Measurements from ENCODE around the gene YIF1A. TPM values are rescaled to one million over a fixed set of nuclear protein-coding genes. Genes with fewer than 3 reads are reported as not detected.

The YIF1A gene
- total and polyA plus RNA-seq, 2 of the 4 experiments (the other 2 are of a cell fraction): 128 to 207 TPM

DNA sequence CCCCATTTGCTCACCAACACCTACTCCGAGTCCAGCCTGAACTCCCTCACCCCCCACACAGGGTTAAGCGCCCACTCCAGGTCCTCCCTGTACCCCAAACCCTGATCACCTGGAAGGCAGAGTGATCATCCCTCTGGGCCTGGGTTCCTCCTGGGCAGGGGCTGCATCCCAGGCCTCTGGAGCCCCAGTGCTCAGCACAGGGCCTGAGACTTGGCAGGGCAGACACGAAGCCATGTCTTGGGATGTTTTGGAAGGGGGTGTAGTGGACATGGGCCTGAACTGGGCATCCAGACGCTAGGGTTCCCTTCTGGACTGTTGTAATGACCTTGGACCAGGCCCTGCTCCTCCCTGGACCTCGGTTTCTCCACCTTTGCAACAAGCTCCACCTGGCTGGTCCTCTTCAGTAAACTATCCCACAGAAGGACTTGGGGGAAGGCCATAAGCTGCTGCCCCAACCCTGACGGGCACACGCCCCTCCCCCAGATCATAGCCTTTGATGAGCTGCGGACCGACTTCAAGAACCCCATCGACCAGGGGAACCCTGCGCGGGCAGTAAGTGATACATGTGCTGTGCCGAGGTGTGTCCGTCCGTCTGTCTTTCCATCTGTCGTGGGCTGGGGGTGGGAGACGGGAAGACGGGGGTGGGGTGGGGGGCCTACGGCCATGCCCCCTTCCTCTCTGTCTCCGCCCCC, 7.0 kb downstream of the YIF1A start:
- H3K18ac ChIP-seq (ENCODE audit: low read depth, low read length): no peak overlapping the region
- H3K9ac ChIP-seq (ENCODE audit: low read depth, low read length): no peak overlapping the region
- no peak overlapping the region for H4K5ac ChIP-seq (ENCODE audit: low read depth, low read length)
- peaks cover 5% of the 10 kb centered on the region; the same call in 1 of the 2 replicates for H3K4me1 ChIP-seq (ENCODE audit: control insufficient read depth, insufficient read depth, low read length)
- H3K4me3 ChIP-seq (ENCODE audit: insufficient read depth, low read depth, low read length): no peak overlapping the region
- H2BK120ac ChIP-seq (ENCODE audit: low read depth, low read length): no peak overlapping the region
- ATAC-seq (ENCODE audit: low read depth) (no peak; the same call in 1 of the 2 replicates), DNase-seq (no peak)
- no peak overlapping the region for H2AFZ ChIP-seq (replicated peaks; ENCODE audit: low read length, poor library complexity)
- peaks cover 9 to 28% of the 10 kb centered on the region in 2 experiments; a peak in 3 of 4 replicates for H3K79me1 ChIP-seq (ENCODE audit: low read depth in 1 of 2, low read length in 2 of 2)
- H3K27ac ChIP-seq (ENCODE audit: insufficient read depth, low read length): no peak overlapping the region
- H3K36me3 ChIP-seq (ENCODE audit: control insufficient read depth, insufficient read depth, low read length): peaks cover 16% of the 10 kb centered on the region; the same call in 1 of the 2 replicates
- H3K56ac ChIP-seq (ENCODE audit: extremely low read depth, insufficient read depth, low read length): no peak overlapping the region
- no peak overlapping the region for H3K4ac ChIP-seq (ENCODE audit: low read depth, low read length)
- H4K8ac ChIP-seq (ENCODE audit: low read depth in 2 of 2, low read length in 2 of 2): no peak overlapping the region
- no TSS peak for BruUV-seq (replicated peaks)
- no peaks in the 10 kb centered on the region for H3K9me3 ChIP-seq (ENCODE audit: control insufficient read depth, insufficient read depth, low read length)
- no peak overlapping the region for H2BK20ac ChIP-seq (ENCODE audit: low read depth, low read length)
- POLR2A ChIA-PET (ENCODE audit: unreplicated experiment): no interaction called here
- WGBS, 2 experiments (ENCODE audit: extremely low coverage in 2 of 2, insufficient read length in 1 of 2): 88% methylated on average over 3 of the region's 20 CpGs; no CpG with 5 or more reads in 1 of the 2 experiments
- peaks cover 9% of the 10 kb centered on the region; the same call in 1 of the 2 replicates for H3K9me1 ChIP-seq (ENCODE audit: insufficient read depth, low read length)
- no peak overlapping the region for H4K91ac ChIP-seq (ENCODE audit: insufficient read depth, low read depth, low read length)
- H2AK9ac ChIP-seq (replicated peaks; ENCODE audit: low read depth, low read length, poor library complexity): peak overlapping the region; percentile 92
- H2AK5ac ChIP-seq (ENCODE audit: low read depth, low read length): 0 out of 2 replicates have a peak overlapping the region, but pooled peaks have one; percentile 46
- no peak overlapping the region for H2BK5ac ChIP-seq (ENCODE audit: low read depth, low read length, poor library complexity, severe bottlenecking)
- H2BK15ac ChIP-seq (ENCODE audit: low read depth, low read length): no peak overlapping the region
- in situ Hi-C loops (cut with MboI; ENCODE audit: low sequenced_read_pairs) (no loop called here), intact Hi-C loops (cut with micrococcal nuclease) (loop anchor here (1.0 kb wide), 1 partner anchor 54 kb away; the partner anchor contains the start of gene RIN1), dilution Hi-C loops (cut with HindIII; ENCODE audit: low sequenced_read_pairs, unreplicated experiment) (no loop called here)
- peaks cover 36% of the 10 kb centered on the region for H4K20me1 ChIP-seq (ENCODE audit: insufficient read depth, low read length)
- H3K14ac ChIP-seq (replicated peaks; ENCODE audit: low read depth, low read length): no peak overlapping the region
- H3K23ac ChIP-seq (ENCODE audit: low read depth, low read length): no peak overlapping the region
- H3K4me2 ChIP-seq (ENCODE audit: low read depth, low read length): no peak overlapping the region
- CTCF ChIA-PET: interaction anchor here (0.9 to 1.4 kb wide), 4 partner anchors 9 to 24 kb away, joined by 3 to 5 read pairs (median 3); partner anchors contain the start of gene RAB1B
- no peaks in the 10 kb centered on the region; the same call in 1 of the 2 replicates for H3K27me3 ChIP-seq (ENCODE audit: control insufficient read depth, insufficient read depth, low read length)
- TF ChIP-seq NFE2L2 (IDR thresholded peaks at IDR 0.05; ENCODE audit: low read depth, low read length): no peak
- TF ChIP-seq USF2 (IDR thresholded peaks at IDR 0.05; ENCODE audit: low read depth, low read length): no peak
- TF ChIP-seq RAD21 (IDR thresholded peaks at IDR 0.05; ENCODE audit: low read length): no peak
- TF ChIP-seq CHD1 (IDR thresholded peaks at IDR 0.05; ENCODE audit: low read depth, low read length): no peak
- TF ChIP-seq BHLHE40 (IDR thresholded peaks at IDR 0.05; ENCODE audit: low read depth, low read length): no peak
- TF ChIP-seq RCOR1 (IDR thresholded peaks at IDR 0.05; ENCODE audit: insufficient replicate concordance, low read length): no peak
- no peak for TF ChIP-seq ELK1 (IDR thresholded peaks at IDR 0.05; ENCODE audit: borderline replicate concordance, low read depth, low read length)
- TF ChIP-seq MAZ (IDR thresholded peaks at IDR 0.05; ENCODE audit: borderline replicate concordance, low read depth, low read length): no peak
- TF ChIP-seq MAFK (IDR thresholded peaks at IDR 0.05; ENCODE audit: low read depth, low read length): no peak
- TF ChIP-seq, protein P1, sequence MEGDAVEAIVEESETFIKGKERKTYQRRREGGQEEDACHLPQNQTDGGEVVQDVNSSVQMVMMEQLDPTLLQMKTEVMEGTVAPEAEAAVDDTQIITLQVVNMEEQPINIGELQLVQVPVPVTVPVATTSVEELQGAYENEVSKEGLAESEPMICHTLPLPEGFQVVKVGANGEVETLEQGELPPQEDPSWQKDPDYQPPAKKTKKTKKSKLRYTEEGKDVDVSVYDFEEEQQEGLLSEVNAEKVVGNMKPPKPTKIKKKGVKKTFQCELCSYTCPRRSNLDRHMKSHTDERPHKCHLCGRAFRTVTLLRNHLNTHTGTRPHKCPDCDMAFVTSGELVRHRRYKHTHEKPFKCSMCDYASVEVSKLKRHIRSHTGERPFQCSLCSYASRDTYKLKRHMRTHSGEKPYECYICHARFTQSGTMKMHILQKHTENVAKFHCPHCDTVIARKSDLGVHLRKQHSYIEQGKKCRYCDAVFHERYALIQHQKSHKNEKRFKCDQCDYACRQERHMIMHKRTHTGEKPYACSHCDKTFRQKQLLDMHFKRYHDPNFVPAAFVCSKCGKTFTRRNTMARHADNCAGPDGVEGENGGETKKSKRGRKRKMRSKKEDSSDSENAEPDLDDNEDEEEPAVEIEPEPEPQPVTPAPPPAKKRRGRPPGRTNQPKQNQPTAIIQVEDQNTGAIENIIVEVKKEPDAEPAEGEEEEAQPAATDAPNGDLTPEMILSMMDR (conservative IDR thresholded peaks at IDR 0.05; ENCODE audit: low read depth, low read length): no peak
- no peak for TF ChIP-seq RFX5 (IDR thresholded peaks at IDR 0.05; ENCODE audit: low read depth, low read length)
- no peak for TF ChIP-seq MXI1 (IDR thresholded peaks at IDR 0.05; ENCODE audit: borderline replicate concordance, low read depth, low read length)
- no peak for TF ChIP-seq SMC3 (IDR thresholded peaks at IDR 0.05; ENCODE audit: low read depth, low read length)
- TF ChIP-seq POLR2A (IDR thresholded peaks at IDR 0.05; ENCODE audit: low read depth, low read length): no peak
- TF ChIP-seq CEBPB (IDR thresholded peaks at IDR 0.05; ENCODE audit: low read depth, low read length): no peak
